ENCODE results near the gene DYNLT5. TPM values are rescaled to one million over a fixed set of nuclear protein-coding genes. Genes with fewer than 3 reads are reported as not detected.

DYNLT5 gene
- total RNA-seq, 1 experiment from 2014 or later = not detected

GRCh38 chr1:66770240-66770639 is 18.0 kb downstream of the DYNLT5 start:
- CTCF ChIA-PET = interaction anchor here (0.9 kb wide), 1 partner anchor 379 kb away, joined by 3 read pairs; no protein-coding TSS in a partner anchor
- BruUV-seq (replicated peaks) = no TSS peak
- H4K20me1 ChIP-seq (ENCODE audit: insufficient read depth) = no peaks in the 10 kb centered on the region
- H3K27me3 ChIP-seq (ENCODE audit: insufficient read depth, low read length) = no peaks in the 10 kb centered on the region
- no peaks in the 10 kb centered on the region for H3K9me2 ChIP-seq (ENCODE audit: insufficient read depth)
- RAD21 ChIA-PET (ENCODE audit: low non-redundant PET in 1 of 2, low total read pairs in 2 of 2, uncharacterized antibody in 2 of 2, unreplicated experiment in 2 of 2) = no interaction called here
- POLR2A ChIA-PET = no interaction called here
- H3K9me3 ChIP-seq (ENCODE audit: control insufficient read depth in 1 of 2, insufficient read depth in 1 of 2, low read depth in 1 of 2, low read length in 2 of 2) = no peaks in the 10 kb centered on the region
- H3K4me3 ChIP-seq (replicated peaks in 1 of 2; ENCODE audit: low read depth in 1 of 2, low read length in 2 of 2) = no peak overlapping the region
- H3K4me2 ChIP-seq (ENCODE audit: low read length) = no peak overlapping the region
- H3K36me3 ChIP-seq (ENCODE audit: control insufficient read depth in 1 of 2, insufficient read depth in 2 of 2, low read length in 2 of 2) = no peaks in the 10 kb centered on the region
- no peak overlapping the region for H3K9ac ChIP-seq (ENCODE audit: low read length)
- ATAC-seq (no peak), DNase-seq (ENCODE audit: low read depth, low spot score) (no peak)
- H3K4me1 ChIP-seq (ENCODE audit: control insufficient read depth in 1 of 2, insufficient read depth in 2 of 2, low read length in 2 of 2) = 0 out of 4 replicates have a peak, but pooled peaks cover 0 to under 1% of the 10 kb centered on the region in 2 experiments
- H3K79me2 ChIP-seq (ENCODE audit: insufficient read depth, low read length) = no peaks in the 10 kb centered on the region
- no peak overlapping the region for H3K27ac ChIP-seq (ENCODE audit: low read depth, low read length)
- H2AFZ ChIP-seq (ENCODE audit: low read depth, low read length, poor library complexity, severe bottlenecking) = peak overlapping the region; percentile 22
- TF ChIP-seq POLR2AphosphoS5 (IDR thresholded peaks at IDR 0.05; ENCODE audit: low read depth, low read length) = no peak
- intact Hi-C loops (cut with micrococcal nuclease) = no loop called here

DNA sequence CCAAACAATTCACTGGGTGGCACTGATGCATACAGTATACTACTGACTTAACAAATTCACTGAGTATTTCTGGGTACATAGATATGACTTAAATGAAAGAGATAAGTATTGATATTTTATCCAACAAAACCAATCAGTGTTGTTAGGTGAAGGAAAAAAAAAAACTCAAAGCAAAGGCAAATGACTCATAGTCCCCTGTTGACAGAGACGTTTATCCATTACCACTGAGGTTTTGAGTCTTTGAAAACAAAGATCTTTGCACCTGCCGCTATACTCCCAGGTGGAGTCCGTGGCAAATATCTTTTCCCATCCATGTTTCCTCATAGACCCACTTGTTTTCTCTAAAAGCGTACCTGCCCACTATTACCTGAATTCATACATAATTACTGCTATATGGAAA is 18.4 kb downstream of the DYNLT5 start:
- Histone ChIP-seq H3K4me2 (ENCODE audit: low read length) (no peak overlapping the region), H3K9me3 (ENCODE audit: control insufficient read depth in 1 of 2, insufficient read depth in 1 of 2, low read depth in 1 of 2, low read length in 2 of 2) (no peaks in the 10 kb centered on the region), H3K4me1 (ENCODE audit: control insufficient read depth in 1 of 2, insufficient read depth in 2 of 2, low read length in 2 of 2) (no peaks in the 10 kb centered on the region), H3K27me3 (ENCODE audit: insufficient read depth, low read length) (no peaks in the 10 kb centered on the region), H3K79me2 (ENCODE audit: insufficient read depth, low read length) (no peaks in the 10 kb centered on the region), H3K9ac (ENCODE audit: low read length) (no peak overlapping the region), H3K9me2 (ENCODE audit: insufficient read depth) (no peaks in the 10 kb centered on the region), H3K36me3 (ENCODE audit: control insufficient read depth in 1 of 2, insufficient read depth in 2 of 2, low read length in 2 of 2) (no peaks in the 10 kb centered on the region), H3K27ac (ENCODE audit: low read depth, low read length) (no peak overlapping the region), H2AFZ (ENCODE audit: low read depth, low read length, poor library complexity, severe bottlenecking) (no peak overlapping the region), H4K20me1 (ENCODE audit: insufficient read depth) (no peaks in the 10 kb centered on the region), H3K4me3 (replicated peaks in 1 of 2; ENCODE audit: low read depth in 1 of 2, low read length in 2 of 2) (no peak overlapping the region)
- ChIA-PET CTCF (no interaction called here), POLR2A (no interaction called here), RAD21 (ENCODE audit: low non-redundant PET in 1 of 2, low total read pairs in 2 of 2, uncharacterized antibody in 2 of 2, unreplicated experiment in 2 of 2) (no interaction called here)
- ATAC-seq (no peak), DNase-seq (ENCODE audit: low read depth, low spot score) (no peak)
- BruUV-seq (replicated peaks) = no TSS peak
- intact Hi-C loops (cut with micrococcal nuclease) = no loop called here
- TF ChIP-seq EGR1 (IDR thresholded peaks at IDR 0.05; ENCODE audit: low read depth) = no peak
- no peak for TF ChIP-seq CEBPB (IDR thresholded peaks at IDR 0.05; ENCODE audit: low read depth)
- TF ChIP-seq EZH2 (IDR thresholded peaks at IDR 0.05) = no peak
- no peak for TF ChIP-seq JUND (IDR thresholded peaks at IDR 0.05)
- no peak for TF ChIP-seq EZH2phosphoT487 (IDR thresholded peaks at IDR 0.05; ENCODE audit: borderline replicate concordance)
- no peak for TF ChIP-seq ATF3 (IDR thresholded peaks at IDR 0.05)
- no peak for TF ChIP-seq YY1 (IDR thresholded peaks at IDR 0.05; ENCODE audit: extremely low read depth, insufficient replicate concordance, low read depth, low read length)
- no peak for TF ChIP-seq TCF7L2 (IDR thresholded peaks at IDR 0.05; ENCODE audit: borderline replicate concordance, extremely low read depth, insufficient read depth, insufficient read length)
- no peak for TF ChIP-seq SP1 (IDR thresholded peaks at IDR 0.05; ENCODE audit: low read depth)
- TF ChIP-seq, protein P1, sequence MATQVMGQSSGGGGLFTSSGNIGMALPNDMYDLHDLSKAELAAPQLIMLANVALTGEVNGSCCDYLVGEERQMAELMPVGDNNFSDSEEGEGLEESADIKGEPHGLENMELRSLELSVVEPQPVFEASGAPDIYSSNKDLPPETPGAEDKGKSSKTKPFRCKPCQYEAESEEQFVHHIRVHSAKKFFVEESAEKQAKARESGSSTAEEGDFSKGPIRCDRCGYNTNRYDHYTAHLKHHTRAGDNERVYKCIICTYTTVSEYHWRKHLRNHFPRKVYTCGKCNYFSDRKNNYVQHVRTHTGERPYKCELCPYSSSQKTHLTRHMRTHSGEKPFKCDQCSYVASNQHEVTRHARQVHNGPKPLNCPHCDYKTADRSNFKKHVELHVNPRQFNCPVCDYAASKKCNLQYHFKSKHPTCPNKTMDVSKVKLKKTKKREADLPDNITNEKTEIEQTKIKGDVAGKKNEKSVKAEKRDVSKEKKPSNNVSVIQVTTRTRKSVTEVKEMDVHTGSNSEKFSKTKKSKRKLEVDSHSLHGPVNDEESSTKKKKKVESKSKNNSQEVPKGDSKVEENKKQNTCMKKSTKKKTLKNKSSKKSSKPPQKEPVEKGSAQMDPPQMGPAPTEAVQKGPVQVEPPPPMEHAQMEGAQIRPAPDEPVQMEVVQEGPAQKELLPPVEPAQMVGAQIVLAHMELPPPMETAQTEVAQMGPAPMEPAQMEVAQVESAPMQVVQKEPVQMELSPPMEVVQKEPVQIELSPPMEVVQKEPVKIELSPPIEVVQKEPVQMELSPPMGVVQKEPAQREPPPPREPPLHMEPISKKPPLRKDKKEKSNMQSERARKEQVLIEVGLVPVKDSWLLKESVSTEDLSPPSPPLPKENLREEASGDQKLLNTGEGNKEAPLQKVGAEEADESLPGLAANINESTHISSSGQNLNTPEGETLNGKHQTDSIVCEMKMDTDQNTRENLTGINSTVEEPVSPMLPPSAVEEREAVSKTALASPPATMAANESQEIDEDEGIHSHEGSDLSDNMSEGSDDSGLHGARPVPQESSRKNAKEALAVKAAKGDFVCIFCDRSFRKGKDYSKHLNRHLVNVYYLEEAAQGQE (IDR thresholded peaks at IDR 0.05; ENCODE audit: low read depth) = no peak
- no peak for TF ChIP-seq CBX3 (IDR thresholded peaks at IDR 0.05; ENCODE audit: low read depth)
- TF ChIP-seq ZBTB33 (IDR thresholded peaks at IDR 0.05; ENCODE audit: extremely low read depth, insufficient replicate concordance, low read length) = no peak
- TF ChIP-seq ELF1 (IDR thresholded peaks at IDR 0.05; ENCODE audit: borderline replicate concordance, low read depth) = no peak
- TF ChIP-seq RAD21 (IDR thresholded peaks at IDR 0.05; ENCODE audit: low read depth) = no peak
- TF ChIP-seq SIN3A (IDR thresholded peaks at IDR 0.05; ENCODE audit: low read depth) = no peak

Data from HCT116 (cell line).